Colonic mucosa (tissue), 4 donors: ENCODE results near the gene GNB1. TPM values are rescaled to one million over a fixed set of nuclear protein-coding genes. Genes with fewer than 3 reads are reported as not detected.

Experiments
- DNase-seq: peaks from one replicate; pipeline ENCODE4 v3.0.0-alpha.2; 2020
- H3K27ac ChIP-seq: fragments of 200-600 bp; one replicate; pipeline ENCODE4 v1.8.0; 2021
- H3K27me3 ChIP-seq: fragments of 200-600 bp; one replicate; pipeline ENCODE4 v1.8.0; 2021
- H3K36me3 ChIP-seq: fragments of 200-600 bp; one replicate; pipeline ENCODE4 v1.8.0; 2021
- H3K4me1 ChIP-seq: fragments of 200-600 bp; one replicate; pipeline ENCODE4 v1.8.0; 2021; ENCODE audit warnings: mild to moderate bottlenecking
- H3K4me3 ChIP-seq: fragments of 200-600 bp; one replicate; pipeline ENCODE4 v1.8.0; 2021
- H3K9ac ChIP-seq, 2 donors: one replicate each; pipeline ENCODE4 v1.7.0; 2013; ENCODE audit warnings: control low read depth in 2 of 2, low read depth in 2 of 2, low read length in 2 of 2
- H3K9me3 ChIP-seq: fragments of 200-600 bp; one replicate; pipeline ENCODE4 v1.8.0; 2021
- CTCF ChIP-seq: fragments of 200-600 bp; IDR thresholded peaks from one replicate; pipeline ENCODE4 v1.8.0; 2022; ENCODE audit warnings: antibody characterized with exemption, mild to moderate bottlenecking
- intact Hi-C: fragments of 100-400 bp; cut with DNase I; formaldehyde crosslinking; loops from one replicate; pipeline ENCODE4 v1.14.1; 2022
- total RNA-seq, 2 donors: library from RNA; stranded (reverse); fragmentation: NEBNext Ultra II Directional in 1 of 2; extraction: Animal tissue kit (Norgen Biotek cat#: 25700) in 1 of 2; gene quantifications; one replicate each; pipeline ENCODE4 v1.2.1, GENCODE V29; 2021
- donor health status: healthy.
- donor health status: DM: no; HTN: no; CAD: no.
- donor health status: DM: no; HTN: no; CAD: no.

Gene GNB1
- total RNA-seq, 2 donors from 2014 or later, result 281 to 367 TPM

GRCh38 chr1:1895060-1895418, 4.2 kb upstream of the GNB1 start:
- Histone ChIP-seq H3K4me1 (peaks cover 26% of the 10 kb centered on the region), H3K9ac (peak overlapping the region; percentile 61 to 82), H3K9me3 (no peaks in the 10 kb centered on the region), H3K4me3 (no peak overlapping the region), H3K27ac (peak overlapping the region; percentile 87), H3K27me3 (no peaks in the 10 kb centered on the region), H3K36me3 (no peaks in the 10 kb centered on the region)
- intact Hi-C loops, result no loop called here
- DNase-seq, result no peak
- no peak for TF ChIP-seq CTCF

GRCh38 chr1:1894354-1895059, 3.6 kb upstream of the GNB1 start:
- Histone ChIP-seq H3K27me3 (no peaks in the 10 kb centered on the region), H3K27ac (peak overlapping the region; percentile 87), H3K4me3 (no peak overlapping the region), H3K36me3 (no peaks in the 10 kb centered on the region), H3K4me1 (peaks cover 26% of the 10 kb centered on the region), H3K9me3 (no peaks in the 10 kb centered on the region), H3K9ac (peak overlapping the region; percentile 61 to 82)
- intact Hi-C loops, result no loop called here
- no peak for TF ChIP-seq CTCF
- peak; percentile 92 for DNase-seq

DNA sequence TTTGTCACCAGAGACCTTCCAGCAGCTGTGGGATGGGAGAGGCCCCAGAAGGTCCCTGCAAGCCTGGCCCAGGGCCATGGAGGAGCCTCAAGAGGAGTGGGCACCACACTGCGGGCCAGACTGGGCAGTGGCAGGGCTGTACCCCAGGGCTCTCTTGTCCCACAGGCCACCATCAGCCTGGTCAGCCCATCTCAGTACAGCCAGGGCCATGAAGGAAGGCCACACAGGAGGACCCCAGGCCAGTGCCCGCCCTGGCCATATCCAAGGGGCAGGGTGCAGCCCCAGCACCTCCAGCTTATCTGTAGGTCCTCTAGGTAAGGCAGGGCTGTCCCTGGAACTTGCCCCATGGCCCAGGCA, 3.1 kb upstream of the GNB1 start:
- no peaks in the 10 kb centered on the region for H3K9me3 ChIP-seq
- intact Hi-C loops, result no loop called here
- TF ChIP-seq CTCF, result no peak
- H3K9ac ChIP-seq, result peak overlapping the region; percentile 57 to 82
- no peak for DNase-seq
- no peaks in the 10 kb centered on the region for H3K27me3 ChIP-seq
- peak overlapping the region; percentile 87 for H3K27ac ChIP-seq
- no peak overlapping the region for H3K4me3 ChIP-seq
- peaks cover 30% of the 10 kb centered on the region for H3K4me1 ChIP-seq
- H3K36me3 ChIP-seq, result no peaks in the 10 kb centered on the region

DNA sequence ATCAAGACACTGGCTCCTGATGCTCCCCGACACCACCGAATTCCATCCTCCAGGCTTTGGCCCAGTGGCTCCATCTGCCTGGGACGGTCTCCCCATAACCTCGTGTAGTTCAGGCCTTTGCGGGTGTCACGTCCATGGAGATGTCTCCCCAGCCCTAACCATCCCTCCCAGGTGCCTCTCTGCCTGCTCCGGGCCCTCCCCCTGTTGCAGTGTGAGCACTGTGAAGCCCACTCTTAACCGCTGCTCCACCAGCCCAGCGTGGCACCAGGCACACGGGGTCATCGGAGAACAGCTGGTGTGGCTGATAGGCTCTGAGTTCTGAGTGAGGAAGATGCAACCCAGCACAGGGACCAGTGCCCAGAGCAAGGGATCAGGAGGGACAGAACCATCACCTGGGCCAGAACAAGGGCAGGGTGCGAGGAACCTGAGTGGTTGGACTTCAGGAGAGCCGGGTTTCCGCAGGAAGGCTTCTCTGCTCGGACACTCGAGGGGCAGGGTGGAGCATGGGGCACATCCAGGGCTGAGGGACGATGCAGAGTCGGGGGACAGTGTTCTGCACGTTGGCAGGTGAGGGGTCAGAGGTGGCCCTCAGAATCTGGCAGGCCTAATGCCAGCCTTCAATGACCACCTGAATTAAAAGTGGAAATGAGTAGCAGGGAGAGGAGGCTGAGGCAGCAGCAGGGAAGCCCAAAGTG, 2.6 kb upstream of the GNB1 start:
- H3K4me3 ChIP-seq, result no peak overlapping the region
- no peaks in the 10 kb centered on the region for H3K27me3 ChIP-seq
- peak overlapping the region; percentile 57 to 82 for H3K9ac ChIP-seq
- TF ChIP-seq CTCF, result no peak
- no peaks in the 10 kb centered on the region for H3K36me3 ChIP-seq
- H3K4me1 ChIP-seq, result peaks cover 34% of the 10 kb centered on the region
- H3K27ac ChIP-seq, result peak overlapping the region; percentile 87
- intact Hi-C loops, result no loop called here
- no peak for DNase-seq
- H3K9me3 ChIP-seq, result no peaks in the 10 kb centered on the region

- Histone ChIP-seq H3K4me3 (no peak overlapping the region), H3K9me3 (no peaks in the 10 kb centered on the region), H3K4me1 (peaks cover 39% of the 10 kb centered on the region), H3K9ac (peak overlapping the region; percentile 76 to 82), H3K36me3 (no peaks in the 10 kb centered on the region), H3K27me3 (no peaks in the 10 kb centered on the region), H3K27ac (no peak overlapping the region)
- DNase-seq, result no peak
- no peak for TF ChIP-seq CTCF
- intact Hi-C loops, result no loop called here
Observed at GRCh38 chr1:1892763-1893120, 1.9 kb upstream of the GNB1 start.
